Measurements from ENCODE around the gene TAP1. TPM values are rescaled to one million over a fixed set of nuclear protein-coding genes. Genes with fewer than 3 reads are reported as not detected.

Gene TAP1
- total and polyA plus RNA-seq, 10 of the 15 experiments (the other 5 are each of a cell fraction or from before 2014, with no cell fraction given): 33.4 to 249 (median 169) TPM

- no TSS peak for BruUV-seq (replicated peaks)
- 74% methylated on average over 5 of the region's 5 CpGs for WGBS (ENCODE audit: insufficient coverage, insufficient replicate concordance, low lambda C conversion rate, missing lambda C conversion rate)
- peaks cover 35% of the 10 kb centered on the region for H3K79me2 ChIP-seq (ENCODE audit: control insufficient read depth, insufficient read depth, low read length)
- CTCF ChIA-PET: interaction anchor here (1.5 to 5.4 kb wide), 4 partner anchors 13 to 150 kb away, joined by 3 to 30 read pairs (median 10); no protein-coding TSS in a partner anchor
- in situ Hi-C loops (cut with MboI) (no loop called here), intact Hi-C loops (cut with micrococcal nuclease; ENCODE audit: unreplicated experiment) (no loop called here)
- peak; percentile 35 for FAIRE-seq
- no peak overlapping the region for H3K9ac ChIP-seq (ENCODE audit: control insufficient read depth, insufficient read depth, low read length)
- ATAC-seq: no peak
- no peak for DNase-seq (ENCODE audit: low read depth, low spot score)
- peaks cover 22% of the 10 kb centered on the region; the same call in 1 of the 2 replicates for H3K4me1 ChIP-seq (ENCODE audit: control insufficient read depth, insufficient read depth, low read length)
- peak overlapping the region; percentile 38 for H3K4me2 ChIP-seq (ENCODE audit: control insufficient read depth, insufficient read depth)
- no peak for TF ChIP-seq TCF7 (IDR thresholded peaks at IDR 0.05; ENCODE audit: borderline replicate concordance)
- TF ChIP-seq KDM1A (IDR thresholded peaks at IDR 0.05; ENCODE audit: borderline replicate concordance): no peak
- no peak for TF ChIP-seq PBX3 (IDR thresholded peaks at IDR 0.05; ENCODE audit: insufficient replicate concordance, low read depth, low read length)
- no peak for TF ChIP-seq WRNIP1 (IDR thresholded peaks at IDR 0.05; ENCODE audit: borderline replicate concordance, low read depth, low read length)
- TF ChIP-seq, protein P1, sequence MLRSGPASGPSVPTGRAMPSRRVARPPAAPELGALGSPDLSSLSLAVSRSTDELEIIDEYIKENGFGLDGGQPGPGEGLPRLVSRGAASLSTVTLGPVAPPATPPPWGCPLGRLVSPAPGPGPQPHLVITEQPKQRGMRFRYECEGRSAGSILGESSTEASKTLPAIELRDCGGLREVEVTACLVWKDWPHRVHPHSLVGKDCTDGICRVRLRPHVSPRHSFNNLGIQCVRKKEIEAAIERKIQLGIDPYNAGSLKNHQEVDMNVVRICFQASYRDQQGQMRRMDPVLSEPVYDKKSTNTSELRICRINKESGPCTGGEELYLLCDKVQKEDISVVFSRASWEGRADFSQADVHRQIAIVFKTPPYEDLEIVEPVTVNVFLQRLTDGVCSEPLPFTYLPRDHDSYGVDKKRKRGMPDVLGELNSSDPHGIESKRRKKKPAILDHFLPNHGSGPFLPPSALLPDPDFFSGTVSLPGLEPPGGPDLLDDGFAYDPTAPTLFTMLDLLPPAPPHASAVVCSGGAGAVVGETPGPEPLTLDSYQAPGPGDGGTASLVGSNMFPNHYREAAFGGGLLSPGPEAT (IDR thresholded peaks at IDR 0.05; ENCODE audit: low read depth): no peak
- no peak for TF ChIP-seq KLF5 (IDR thresholded peaks at IDR 0.05; ENCODE audit: partially characterized antibody)
- peak; percentile 60 for TF ChIP-seq YY1 (IDR thresholded peaks at IDR 0.05; ENCODE audit: low read depth, low read length)
- TF ChIP-seq ZBTB33 (IDR thresholded peaks at IDR 0.05): no peak
- no peak overlapping the region for H3K4me3 ChIP-seq
- SMC1A ChIA-PET (ENCODE audit: uncharacterized antibody, unreplicated experiment): interaction anchor here (1.2 to 2.1 kb wide), 2 partner anchors 17 to 34 kb away, joined by 3 to 12 read pairs; no protein-coding TSS in a partner anchor
- RAD21 ChIA-PET (ENCODE audit: unreplicated experiment): interaction anchor here (1.6 kb wide), 1 partner anchor 20 kb away, joined by 3 read pairs; the partner anchor contains the start of genes PSMB9 and TAP1
- no peaks in the 10 kb centered on the region for H4K20me1 ChIP-seq (ENCODE audit: control insufficient read depth, insufficient read depth)
- POLR2A ChIA-PET: interaction anchor here (1.7 to 1.9 kb wide), 2 partner anchors 11 to 13 kb away, joined by 4 to 7 read pairs; no protein-coding TSS in a partner anchor
- H3K36me3 ChIP-seq (ENCODE audit: control insufficient read depth in 2 of 2, insufficient read depth in 2 of 2, low read length in 1 of 2): peaks cover 14 to 58% of the 10 kb centered on the region in 2 experiments
- no peak overlapping the region for H3K27ac ChIP-seq (ENCODE audit: control insufficient read depth, insufficient read depth)
- no peaks in the 10 kb centered on the region; the same call in 2 of the 3 replicates for H3K9me3 ChIP-seq (replicated peaks; ENCODE audit: control insufficient read depth, insufficient read depth, low read length)
- no peaks in the 10 kb centered on the region for H3K27me3 ChIP-seq (replicated peaks in 1 of 2; ENCODE audit: control insufficient read depth in 2 of 2, insufficient read depth in 2 of 2, low read length in 1 of 2)
- no peak overlapping the region for H2AFZ ChIP-seq (ENCODE audit: control insufficient read depth, low read depth, low read length)
These were observed 19.8 kb downstream of the TAP1 start for GRCh38 chr6:32833664-32834063.
